HG02970 (cell line): ENCODE results near the gene WNT11.

Source experiments
- ATAC-seq: cut with Tn5 transposase; IDR thresholded peaks from one replicate; pipeline ENCODE4 v1.9.1; 2021; ENCODE audit warnings: mild to moderate bottlenecking, moderate library complexity, moderate number of reproducible peaks; ENCODE audit not compliant: unreplicated experiment, low FRiP score

Gene WNT11

GRCh38 chr11:76140912-76141574 lies 65.3 kb downstream of the WNT11 start:
- no peak for ATAC-seq

DNA sequence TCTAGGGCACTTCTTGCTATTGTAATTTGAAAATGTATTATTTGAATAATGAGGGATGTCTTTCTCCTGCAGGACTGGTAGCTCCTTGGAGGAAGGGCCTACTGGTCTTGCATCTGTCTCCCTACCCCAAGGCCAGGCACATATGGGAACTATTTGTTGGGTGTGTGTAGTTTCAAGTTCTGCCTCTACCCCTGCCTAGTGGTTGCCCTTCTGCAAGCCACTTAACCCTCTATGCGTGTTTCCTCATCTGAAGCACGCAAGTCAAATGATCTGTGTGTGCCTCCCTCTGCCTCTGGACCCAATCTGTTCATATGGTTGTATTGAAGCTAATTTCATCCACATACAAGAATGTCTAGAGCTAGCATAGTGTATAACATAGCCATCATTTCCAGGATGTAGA lies 67.0 kb downstream of the WNT11 start:
- ATAC-seq: no peak
